NCI-H82 (cell line): ENCODE results near the gene S100A5.
"Not testable (repeated sequence)": the region's sequence is repeated elsewhere in the genome, so short reads cannot be mapped to it uniquely, and the experiment has no call there.

ENCODE experiments used
- DNase-seq: peaks from one replicate; lab custom pipeline; 2025; lab: John Stamatoyannopoulos, UW

S100A5 gene, protein sequence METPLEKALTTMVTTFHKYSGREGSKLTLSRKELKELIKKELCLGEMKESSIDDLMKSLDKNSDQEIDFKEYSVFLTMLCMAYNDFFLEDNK

DNA sequence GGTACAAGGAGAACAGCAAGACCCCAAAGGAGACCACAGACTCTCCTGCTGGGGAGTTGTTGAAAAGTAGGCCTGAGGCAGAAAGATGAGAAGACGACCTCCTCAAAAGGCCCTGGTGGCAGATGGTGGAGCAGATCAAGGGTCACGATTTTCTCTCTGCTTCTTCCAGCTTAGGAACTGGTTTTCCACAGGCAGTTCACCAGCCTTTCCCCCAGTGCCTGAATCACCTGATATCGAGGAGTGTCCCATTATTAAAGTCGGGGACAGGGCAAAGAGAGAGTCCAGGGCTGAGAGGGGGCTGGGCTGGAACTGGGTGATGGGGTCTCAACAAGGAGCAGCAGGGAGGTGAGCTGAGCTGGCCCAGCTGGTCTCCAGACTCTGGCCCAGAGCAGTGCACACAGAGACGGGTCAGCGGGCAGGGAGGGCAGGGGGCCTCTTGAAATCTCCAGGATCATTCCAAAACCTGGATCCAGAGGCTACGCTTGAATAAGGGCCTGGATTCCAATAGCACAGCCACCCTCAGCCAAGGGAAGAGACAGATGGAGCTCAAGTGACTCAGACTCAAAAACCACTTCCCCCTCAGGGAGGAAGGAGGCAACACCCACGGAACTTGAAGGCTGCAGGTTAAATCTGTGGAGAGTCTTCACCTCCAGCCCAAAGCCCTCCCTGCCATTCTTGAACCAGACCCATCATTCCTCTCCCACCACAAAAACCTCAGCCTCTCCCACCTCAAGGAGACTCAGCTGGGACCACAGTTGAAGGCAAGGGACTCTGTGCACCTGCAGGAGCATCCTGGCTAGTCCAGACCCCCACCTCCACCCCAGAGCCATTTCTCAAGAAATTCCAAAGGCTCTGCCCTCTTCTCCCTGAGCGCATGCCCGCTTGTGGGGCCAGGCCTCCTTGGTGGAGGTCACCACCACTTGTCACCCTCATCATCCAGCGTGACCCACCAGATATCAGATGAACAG, at the start of gene S100A5:
S100A5 (minus strand) TSS at position 541 of the 968 bp plus-strand sequence. CDS start 743 bp downstream, outside the sequence.
- DNase-seq = no peak

DNA sequence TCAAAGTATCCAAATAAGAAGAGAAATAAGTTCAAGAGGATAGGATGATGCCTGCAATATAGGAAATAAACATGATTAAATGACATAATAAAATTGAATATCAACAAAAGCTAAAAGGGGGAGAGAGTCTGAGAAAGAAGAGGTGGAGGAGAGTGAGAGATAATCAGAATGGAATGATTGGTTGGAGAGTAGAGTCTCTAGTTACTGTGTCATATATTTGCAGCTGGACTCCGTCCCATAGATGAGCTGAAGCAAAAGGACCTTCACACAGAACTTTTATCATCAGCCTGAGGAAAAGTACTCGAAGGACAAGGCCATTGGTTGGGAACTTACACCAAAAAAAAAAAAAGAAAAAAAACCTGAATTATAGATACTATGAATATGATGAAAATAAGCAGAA, 47.7 kb upstream of the S100A5 start:
- DNase-seq = no peak

DNA sequence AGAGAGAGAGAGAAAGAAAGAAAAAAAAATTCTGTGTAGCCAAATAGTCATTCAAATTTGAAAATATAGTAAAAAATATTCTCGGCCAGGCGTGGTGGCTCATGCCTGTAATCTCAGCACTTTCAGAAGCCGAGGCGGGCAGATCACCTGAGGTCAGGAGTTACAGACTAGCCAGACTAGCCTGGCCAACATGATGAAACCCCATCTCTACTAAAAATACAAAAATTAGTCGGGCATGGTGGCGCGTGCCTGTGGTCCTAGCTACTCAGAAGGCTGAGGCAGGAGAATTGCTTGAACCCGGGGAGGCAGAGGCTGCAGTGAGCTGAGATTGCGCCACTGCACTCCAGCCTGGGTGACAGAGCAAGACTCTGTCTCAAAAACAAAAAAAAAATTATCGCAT, 47.3 kb upstream of the S100A5 start:
- DNase-seq = not testable (repeated sequence)

DNA sequence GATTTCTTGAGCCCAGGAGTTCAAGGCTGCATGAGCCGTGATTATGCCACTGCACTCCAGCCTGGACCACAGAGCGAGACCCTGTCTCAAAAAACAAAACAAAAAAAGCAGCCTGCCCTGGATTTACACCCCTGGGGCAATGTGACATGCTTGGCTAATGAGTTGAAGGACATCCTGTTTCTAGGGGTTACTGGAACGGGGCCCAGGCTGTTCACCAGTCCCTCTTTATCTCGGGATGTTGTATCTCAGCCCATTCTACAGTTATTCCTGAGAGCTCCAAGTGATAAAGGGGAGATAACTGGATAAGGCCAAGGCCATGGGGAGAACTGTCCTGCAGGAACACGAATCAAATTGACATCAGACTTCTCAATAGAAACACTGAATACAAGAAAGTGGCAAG, 46.6 kb upstream of the S100A5 start:
- DNase-seq = no peak

DNA sequence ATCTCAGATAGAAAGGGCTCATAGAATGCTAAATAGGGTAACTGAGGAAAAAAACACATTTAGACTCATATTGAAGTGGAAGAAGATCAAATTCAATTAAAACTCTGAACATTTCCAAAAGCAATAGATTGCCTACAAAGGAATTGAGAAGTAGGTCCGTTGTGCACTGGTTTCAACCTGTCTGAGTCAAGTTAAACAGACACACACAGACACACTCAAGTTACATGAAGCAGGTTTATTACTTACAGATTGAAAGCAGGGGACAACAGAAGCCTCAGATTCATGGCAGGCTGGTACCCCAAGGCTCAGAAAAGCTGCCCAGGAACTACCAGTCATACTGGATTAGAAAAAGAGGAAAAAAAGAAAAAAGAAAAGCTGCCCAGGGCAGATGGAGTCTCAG, 45.6 kb upstream of the S100A5 start:
- DNase-seq = peak; percentile 38

DNA sequence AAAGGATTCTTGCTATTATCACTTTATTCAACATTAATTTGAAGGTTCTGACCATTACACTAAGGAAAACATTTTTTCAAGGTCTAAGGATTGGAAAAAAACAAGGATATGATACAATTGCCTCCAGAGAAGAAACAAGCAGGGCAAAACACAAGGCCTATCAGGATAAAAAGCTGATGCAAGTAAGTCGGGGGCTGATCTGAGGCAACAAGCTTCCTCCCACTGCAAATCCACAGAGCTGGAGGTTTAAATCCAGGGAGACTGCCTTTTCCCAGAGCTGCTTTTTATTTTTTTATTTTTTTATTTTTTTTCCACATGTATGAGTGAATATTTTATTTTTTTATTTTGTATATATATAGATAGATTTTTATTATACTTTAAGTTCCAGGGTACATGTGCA, 44.3 kb upstream of the S100A5 start:
- DNase-seq = peak; percentile 74

DNA sequence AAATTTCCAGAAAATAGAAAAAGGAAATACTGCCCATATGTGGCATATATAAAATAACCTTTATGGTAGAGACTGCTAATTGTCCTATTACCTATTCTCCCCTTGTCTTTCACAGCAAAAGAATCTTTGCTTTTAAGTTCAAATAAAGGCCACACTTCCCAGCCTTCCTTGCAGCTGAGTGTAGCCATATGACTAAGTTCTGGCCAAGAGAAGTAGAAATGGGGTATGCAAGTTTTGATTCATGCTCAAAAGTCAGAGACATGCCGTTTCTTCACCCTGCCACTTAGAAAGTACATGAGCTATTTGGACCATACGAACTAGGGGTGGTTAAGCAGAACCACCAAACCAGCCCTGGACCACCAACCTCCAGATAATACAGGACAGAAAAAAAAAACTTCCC, 43.2 kb upstream of the S100A5 start:
- peak; percentile 42 for DNase-seq

DNA sequence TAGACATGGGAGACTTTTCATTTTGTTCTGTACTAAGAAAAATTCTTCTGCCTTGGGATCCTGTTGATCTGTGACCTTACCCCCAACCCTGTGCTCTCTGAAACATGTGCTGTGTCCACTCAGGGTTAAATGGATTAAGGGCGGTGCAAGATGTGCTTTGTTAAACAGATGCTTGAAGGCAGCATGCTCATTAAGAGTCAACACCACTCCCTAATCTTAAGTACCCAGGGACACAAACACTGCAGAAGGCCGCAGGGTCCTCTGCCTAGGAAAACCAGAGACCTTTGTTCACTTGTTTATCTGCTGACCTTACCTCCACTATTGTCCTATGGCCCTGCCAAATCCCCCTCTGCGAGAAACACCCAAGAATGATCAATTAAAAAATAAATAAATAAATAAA, 42.8 kb upstream of the S100A5 start:
- DNase-seq = peak; percentile 59

DNA sequence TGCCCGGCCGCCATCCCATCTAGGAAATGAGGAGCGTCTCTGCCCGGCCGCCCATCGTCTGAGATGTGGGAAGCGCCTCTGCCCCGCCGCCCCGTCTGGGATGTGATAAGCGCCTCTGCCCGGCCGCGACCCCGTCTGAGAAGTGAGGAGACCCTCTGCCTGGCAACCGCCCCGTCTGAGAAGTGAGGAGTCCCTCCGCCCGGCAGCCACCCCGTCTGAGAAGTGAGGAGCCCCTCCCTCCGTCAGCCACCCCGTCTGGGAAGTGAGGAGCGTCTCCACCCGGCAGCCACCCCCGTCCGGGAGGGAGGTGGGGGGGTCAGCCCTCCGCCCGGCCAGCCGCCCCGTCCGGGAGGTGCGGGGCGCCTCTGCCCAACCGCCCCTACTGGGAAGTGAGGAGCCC, 42.1 kb upstream of the S100A5 start:
- not testable (repeated sequence) for DNase-seq

DNA sequence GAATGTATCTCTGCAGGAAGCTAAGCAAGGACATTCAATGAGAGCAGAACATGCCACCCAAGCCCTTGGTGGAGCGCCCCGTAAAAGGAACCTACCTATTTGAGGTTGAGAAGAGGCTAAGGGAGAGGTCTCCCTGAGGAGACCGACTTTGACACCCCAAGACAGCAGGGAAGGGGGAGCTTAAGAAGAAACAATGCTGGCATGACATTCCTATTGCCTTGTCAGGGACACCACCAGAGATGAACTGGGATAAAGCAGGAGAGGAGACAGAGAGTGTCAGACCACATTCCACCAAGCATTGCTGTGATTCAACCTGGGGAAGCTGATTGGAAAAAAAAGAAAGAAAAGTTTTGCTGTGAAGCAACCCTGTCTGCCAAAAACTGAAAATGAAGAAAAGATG, 38.2 kb upstream of the S100A5 start:
- no peak for DNase-seq

DNA sequence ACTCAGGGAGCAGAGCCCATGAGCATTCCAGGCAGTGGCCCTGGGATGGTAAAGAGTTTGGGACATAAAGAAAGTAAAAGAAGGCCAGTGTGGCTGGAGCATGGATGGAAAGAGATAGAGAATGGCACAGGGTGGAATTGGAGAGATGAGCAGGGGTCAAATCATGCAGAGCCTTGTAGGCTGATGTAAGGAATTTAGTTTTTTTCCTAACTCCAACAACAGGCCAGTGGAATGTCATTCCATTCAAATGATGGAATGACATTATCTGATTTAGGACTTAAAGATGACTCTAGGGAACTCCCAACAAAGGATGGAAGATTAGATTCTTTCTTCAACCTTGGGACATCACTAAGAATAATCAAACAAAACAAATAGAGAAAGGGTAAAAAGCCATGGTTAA, 37.8 kb upstream of the S100A5 start:
- DNase-seq = no peak

DNA sequence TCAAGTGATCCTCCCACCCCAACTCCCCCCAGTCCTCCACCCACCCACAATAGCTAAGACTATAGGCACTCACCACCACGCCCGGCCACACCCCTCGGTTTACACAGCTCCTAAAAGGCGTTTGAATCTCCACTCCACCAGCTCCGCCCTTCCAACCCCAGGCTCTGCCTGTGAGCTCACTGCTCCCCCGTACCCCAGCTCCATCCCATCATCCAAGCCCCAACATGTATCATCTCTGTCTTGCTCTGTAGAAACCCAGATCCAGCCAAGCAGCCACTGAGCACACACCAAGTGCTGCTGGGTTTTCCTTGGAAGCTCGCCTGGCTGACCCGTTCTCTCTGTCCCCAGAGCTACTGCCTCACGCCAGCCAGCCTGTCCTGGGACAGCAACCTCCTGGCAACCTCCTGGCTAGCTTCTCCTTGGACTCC, 36.9 kb upstream of the S100A5 start:
- DNase-seq = no peak

DNA sequence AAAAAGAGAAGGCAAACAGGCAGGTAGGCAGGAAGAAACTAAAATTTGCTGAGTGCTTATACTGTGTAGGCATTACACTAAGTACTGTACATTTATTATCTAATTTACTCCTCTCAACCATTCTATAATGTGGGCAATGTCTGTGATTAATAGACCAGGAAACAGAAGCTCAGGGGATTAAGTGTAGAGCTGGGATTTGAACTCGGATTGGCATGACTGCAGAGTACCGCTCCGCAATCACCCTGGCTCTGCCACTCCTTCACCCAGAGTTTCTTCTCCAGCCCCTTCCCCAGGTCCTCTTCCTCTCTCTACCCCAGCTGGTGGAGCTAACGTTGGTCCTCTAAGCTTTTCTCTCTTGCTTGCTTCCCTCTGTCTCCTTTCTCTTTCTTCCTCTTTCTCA, 36.4 kb upstream of the S100A5 start:
- DNase-seq = peak; percentile 84

DNA sequence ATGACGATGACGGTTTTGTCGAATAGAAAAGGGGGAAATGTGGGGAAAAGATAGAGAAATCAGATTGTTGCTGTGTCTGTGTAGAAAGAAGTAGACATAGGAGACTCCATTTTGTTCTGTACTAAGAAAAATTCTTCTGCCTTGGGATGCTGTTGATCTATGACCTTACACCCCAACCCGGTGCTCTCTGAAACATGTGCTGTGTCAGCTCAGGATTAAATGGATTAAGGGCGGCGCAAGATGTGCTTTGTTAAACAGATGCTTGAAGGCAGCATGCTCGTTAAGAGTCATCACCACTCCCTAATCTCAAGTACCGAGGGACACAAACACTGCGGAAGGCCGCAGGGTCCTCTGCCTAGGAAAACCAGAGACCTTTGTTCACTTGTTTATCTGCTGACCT, 34.8 kb upstream of the S100A5 start:
- peak; percentile 97 for DNase-seq

DNA sequence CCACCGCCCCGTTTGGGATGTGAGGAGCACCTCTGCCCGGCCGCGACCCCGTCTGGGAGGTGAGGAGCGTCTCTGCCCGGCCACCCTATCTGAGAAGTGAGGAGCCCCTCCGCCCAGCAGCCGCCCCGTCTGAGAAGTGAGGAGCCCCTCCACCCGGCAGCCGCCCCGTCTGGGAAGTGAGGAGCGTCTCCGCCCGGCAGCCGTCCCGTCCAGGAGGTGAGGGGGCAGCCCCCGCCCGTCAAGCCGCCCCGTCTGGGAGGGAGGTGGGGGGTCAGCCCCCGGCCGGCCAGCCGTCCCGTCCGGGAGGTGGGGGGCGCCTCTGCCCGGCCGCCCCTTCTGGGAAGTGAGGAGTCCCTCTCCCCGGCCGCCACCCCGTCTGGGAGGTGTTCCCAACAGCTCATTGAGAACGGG, 34.4 kb upstream of the S100A5 start:
- DNase-seq = not testable (repeated sequence)

DNA sequence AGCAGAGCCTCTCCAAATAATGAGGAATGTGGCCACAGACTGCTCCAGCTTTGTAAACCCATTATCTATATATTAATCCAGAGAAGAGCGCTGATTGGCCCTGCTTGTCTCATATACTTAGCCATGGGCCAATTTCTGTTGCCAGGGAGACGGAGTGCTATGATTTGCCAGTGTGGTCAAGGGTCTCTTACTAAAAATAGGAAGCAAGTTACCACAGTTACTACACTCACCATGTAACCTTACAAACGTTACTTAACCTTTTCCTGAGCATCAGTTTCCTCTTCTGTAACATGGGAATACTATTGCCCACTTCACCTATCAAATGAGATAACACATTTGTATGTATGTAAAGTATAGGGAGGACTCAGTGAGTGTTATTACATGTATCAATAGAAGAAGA, 32.6 kb upstream of the S100A5 start:
- DNase-seq = peak; percentile 64

DNA sequence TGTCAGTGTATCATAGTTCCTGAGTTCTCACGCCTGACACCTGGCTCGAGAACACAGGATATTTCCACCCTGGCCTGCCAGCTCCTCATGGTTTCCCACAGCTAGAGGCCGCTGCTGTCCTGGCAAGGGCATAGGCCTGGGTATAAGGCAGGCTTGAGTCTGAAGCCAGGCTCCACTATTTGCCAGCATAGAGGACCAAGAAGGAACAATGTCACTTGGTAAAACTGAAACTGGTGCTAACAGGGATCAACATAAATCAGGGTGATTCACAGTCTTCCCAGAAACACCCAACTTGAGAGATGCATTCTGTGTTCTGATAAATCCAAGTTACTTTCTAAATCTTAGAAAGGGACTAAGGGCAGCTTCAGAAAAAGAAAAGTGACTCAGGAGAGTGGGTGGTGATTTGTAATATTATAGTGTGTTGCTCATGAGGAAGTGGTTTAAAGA, 31.9 kb upstream of the S100A5 start:
- peak; percentile 92 for DNase-seq

DNA sequence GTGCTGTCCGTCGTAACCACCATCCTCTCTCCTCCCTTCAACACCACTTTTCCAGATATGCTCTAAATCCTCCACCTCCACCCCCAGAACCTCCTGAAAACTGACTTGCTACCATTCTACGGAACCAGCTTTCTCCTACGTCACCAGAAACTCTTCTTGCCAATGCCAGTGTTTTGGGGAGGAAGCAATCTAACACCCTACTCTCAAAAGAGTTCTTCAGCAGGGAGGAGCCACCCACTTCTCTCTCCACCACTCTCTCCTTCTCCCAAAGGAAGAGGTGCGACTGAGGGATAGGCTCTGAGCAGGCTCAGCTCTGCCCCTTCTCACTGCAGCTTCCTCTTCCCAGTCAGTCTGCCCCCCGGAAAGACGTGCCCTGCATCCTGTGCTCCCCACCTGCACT, 31.0 kb upstream of the S100A5 start:
- DNase-seq = no peak

DNA sequence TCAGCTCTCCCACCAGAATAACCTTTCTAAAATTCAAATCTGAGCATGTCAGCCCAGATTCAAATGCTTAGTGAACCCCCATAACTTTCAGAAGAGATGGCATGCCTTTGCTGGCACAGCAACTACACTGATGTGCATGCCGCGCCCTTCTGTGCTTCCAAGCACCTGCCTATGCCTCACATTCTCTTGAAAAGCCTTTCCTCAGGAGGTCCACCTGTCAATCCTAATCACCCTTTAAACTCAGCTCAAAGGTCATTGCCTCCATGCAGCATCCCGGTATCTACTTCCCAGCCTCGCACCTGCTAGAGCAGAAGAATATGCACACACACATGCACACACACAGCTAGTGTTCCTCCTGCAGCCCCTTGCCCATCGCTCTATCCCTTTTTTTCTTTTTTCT, 30.1 kb upstream of the S100A5 start:
- DNase-seq = no peak

DNA sequence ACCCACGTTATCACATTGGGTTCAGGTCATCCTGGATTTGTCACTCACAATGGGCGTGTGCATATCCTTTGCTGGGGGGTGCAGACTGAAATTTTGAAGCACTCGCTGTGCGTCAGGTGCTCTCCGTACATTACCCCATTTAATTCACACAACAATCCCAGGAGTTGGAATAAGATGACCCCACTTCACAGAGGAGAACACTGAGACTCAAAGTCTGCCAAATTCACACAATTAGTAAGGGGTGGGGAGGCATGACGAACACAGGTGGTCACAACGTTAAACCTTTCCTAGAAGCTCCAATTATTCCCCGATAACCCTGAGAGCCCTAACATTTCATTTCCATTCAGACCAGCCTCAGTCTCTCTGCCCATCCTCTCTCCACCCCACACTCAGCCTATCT, 28.7 kb upstream of the S100A5 start:
- no peak for DNase-seq

DNA sequence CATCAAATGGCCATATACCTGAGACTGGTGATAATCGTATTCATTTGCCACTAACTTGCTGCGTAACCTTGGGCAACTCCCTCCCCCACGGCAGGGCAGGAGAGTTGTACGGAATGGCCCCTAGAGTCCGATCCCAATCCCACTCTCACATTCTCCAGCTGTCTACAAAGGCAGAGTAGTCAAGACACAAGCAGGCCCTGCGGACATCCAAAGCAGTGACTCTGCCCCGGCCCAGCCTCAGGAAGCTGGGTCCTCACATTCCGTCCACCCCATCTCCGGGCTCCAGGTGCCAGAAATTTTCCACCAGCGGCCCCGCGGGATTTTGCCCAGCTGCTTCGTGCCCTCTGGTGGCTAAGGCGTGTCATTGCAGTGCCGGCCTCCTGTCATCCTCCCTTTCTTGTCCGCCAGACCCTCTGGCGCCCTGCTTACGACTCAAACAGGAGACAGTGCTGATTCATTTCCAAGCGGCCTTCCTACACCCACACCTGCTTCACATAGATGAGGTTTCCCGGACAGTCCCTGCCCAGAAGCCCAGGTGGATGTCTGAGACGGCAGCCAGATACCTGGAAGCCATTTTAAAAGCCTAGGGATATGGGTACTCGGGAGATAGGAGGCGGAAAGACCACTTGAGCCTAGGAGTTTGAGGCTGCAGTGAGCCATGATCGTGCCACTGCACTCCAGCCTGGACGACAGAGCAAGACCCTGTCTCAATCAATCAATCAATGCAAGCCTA, 27.8 kb upstream of the S100A5 start:
- peak; percentile 95 for DNase-seq

DNA sequence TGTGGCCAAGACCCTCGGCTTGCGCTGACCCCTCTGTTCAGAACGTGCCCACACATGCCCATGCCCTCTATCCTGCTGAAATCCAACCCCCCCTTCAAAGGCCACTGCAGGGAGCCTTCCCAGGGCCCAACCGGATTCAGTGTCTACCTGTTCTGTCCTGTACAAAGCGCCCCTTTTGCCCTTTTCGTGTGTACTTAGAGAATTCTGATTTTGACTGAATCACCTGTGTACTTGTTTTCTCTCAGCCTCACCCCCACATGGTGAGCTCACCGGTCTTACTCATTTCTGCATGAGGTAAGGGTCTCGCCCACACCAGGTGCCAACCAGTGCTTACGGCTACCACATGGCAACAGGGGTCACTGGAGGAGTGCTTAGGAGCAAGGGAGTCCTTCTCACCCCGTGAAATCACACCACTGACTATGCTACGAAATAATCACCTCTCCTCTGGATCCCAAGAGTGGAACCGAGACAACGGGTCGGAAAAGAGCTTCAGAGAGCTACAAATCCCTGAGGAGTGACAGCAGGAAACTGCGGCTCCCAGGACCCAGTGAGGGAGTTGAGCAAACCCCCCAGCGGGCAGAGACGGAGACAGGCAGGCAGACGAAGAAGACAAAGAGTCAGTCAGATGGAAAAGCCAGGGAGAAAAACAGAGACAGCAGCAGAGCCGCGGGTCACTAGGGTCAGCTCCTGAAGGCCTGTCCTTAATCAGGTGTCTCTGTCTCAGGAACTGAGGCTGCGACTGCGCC, 27.1 kb upstream of the S100A5 start:
- DNase-seq = peak; percentile 68
